ENCODE measurements around the gene NCAPH2. TPM values are rescaled to one million over a fixed set of nuclear protein-coding genes. Genes with fewer than 3 reads are reported as not detected.
"Not testable (repeated sequence)": the region's sequence is repeated elsewhere in the genome, so short reads cannot be mapped to it uniquely, and the experiment has no call there.

Gene NCAPH2
- total and polyA plus RNA-seq, 7 donors: 19.2 to 26.3 (median 22.0) TPM

DNA sequence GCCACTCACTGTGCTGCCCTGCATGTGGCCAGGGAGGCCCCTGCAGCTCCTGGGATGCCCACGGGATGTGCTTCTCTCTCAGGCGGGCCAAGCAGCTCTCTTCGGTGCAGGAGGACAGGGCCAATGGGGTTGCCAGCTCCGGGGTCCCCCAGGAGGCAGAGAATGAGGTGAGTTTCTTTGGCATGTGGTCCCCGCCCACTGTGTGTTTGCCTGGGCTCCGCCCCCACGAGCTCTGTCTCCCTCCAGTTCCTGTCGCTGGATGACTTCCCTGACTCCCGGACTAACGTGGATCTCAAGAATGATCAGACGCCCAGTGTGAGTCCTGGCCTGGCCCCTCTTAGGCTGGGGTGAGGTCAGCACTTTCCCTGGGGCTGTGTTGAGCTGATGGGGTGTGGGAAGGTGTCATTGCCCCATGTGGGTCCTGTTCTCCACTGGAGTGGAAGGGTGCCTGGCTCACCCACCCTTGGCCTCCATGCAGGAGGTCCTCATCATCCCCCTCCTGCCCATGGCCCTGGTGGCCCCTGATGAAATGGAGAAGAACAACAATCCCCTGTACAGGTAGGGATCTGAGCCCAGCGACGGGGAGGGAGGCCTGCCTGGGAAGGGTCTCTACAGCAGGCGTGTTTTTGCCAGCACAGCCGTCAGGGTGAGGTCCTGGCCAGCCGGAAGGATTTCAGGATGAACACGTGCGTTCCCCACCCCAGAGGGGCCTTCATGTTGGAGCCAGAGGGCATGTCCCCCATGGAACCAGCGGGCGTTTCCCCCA, 9.7 kb downstream of the NCAPH2 start:
- TF ChIP-seq, protein P1, sequence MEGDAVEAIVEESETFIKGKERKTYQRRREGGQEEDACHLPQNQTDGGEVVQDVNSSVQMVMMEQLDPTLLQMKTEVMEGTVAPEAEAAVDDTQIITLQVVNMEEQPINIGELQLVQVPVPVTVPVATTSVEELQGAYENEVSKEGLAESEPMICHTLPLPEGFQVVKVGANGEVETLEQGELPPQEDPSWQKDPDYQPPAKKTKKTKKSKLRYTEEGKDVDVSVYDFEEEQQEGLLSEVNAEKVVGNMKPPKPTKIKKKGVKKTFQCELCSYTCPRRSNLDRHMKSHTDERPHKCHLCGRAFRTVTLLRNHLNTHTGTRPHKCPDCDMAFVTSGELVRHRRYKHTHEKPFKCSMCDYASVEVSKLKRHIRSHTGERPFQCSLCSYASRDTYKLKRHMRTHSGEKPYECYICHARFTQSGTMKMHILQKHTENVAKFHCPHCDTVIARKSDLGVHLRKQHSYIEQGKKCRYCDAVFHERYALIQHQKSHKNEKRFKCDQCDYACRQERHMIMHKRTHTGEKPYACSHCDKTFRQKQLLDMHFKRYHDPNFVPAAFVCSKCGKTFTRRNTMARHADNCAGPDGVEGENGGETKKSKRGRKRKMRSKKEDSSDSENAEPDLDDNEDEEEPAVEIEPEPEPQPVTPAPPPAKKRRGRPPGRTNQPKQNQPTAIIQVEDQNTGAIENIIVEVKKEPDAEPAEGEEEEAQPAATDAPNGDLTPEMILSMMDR (IDR thresholded peaks at IDR 0.05): no peak
- H3K36me3 ChIP-seq (ENCODE audit: insufficient read depth in 1 of 2, low read depth in 1 of 2): peaks cover 8 to 70% of the 10 kb centered on the region in 2 donors
- DNase-seq: no peak

DNA sequence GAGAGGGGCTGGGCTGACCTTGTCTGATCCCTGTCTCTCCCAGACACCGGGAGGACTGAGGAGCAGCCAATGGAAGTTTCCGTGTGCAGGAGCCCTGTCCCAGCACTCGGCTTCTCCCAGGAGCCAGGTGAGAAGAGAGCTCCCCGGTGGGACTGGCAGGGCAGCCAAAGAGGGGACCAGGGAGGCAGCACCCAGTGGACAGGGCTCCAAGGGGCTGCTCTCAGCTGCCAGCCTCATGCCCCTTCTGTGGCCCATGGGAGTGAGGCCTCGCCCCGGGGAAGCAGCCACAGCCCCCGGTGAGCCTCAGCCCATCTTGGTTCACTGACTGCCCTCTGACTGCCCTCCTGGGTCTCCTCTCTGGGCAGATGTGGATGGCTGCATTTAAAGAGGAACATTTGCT, 10.6 kb downstream of the NCAPH2 start:
- H3K27me3 ChIP-seq (ENCODE audit: insufficient read depth in 3 of 3, low read length in 2 of 3): no peaks in the 10 kb centered on the region
- intact Hi-C loops (cut with DNase I): no loop called here
- no peak overlapping the region for H3K27ac ChIP-seq
- DNase-seq (no peak), ATAC-seq (no peak)
- no peak overlapping the region for H3K4me3 ChIP-seq
- H3K4me1 ChIP-seq: no peaks in the 10 kb centered on the region
- WGBS, 3 donors: 91 to 93% (median 93%) methylated on average over 7 of the region's 7 CpGs
- peaks cover 8 to 79% of the 10 kb centered on the region in 2 donors for H3K36me3 ChIP-seq (ENCODE audit: insufficient read depth in 1 of 2, low read depth in 1 of 2)
- H3K9me3 ChIP-seq: no peaks in the 10 kb centered on the region
- TF ChIP-seq, protein P1 (IDR thresholded peaks at IDR 0.05): no peak

More for the DNA sequence above, 9.7 kb downstream of the NCAPH2 start:
- Histone ChIP-seq H3K27ac (no peak overlapping the region), H3K9me3 (no peaks in the 10 kb centered on the region), H3K4me3 (no peak overlapping the region), H3K4me1 (no peaks in the 10 kb centered on the region), H3K27me3 (ENCODE audit: insufficient read depth in 3 of 3, low read length in 2 of 3) (no peaks in the 10 kb centered on the region)
- no peak for ATAC-seq
- 86 to 90% (median 88%) methylated on average over 20 of the region's 20 CpGs for WGBS, 3 donors
- intact Hi-C loops (cut with DNase I): no loop called here

DNA sequence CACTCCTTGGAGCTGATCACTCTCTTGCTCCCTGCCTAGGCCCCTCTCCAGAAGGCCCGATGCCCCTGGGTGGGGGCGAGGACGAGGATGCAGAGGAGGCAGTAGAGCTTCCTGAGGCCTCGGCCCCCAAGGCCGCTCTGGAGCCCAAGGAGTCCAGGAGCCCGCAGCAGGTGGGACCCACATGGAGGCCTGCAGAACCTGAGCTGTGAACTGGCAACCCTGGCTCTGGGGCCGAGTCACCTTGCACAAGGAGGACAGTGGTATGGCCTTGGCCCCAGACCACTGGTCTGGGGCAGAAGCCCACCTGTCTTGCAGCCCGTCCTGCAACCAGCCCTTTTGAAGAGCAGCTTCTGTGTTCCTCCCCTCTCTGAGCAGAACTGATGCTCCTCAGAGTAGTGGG, 11.1 kb downstream of the NCAPH2 start:
- ATAC-seq (no peak), DNase-seq (no peak)
- TF ChIP-seq, protein P1 (IDR thresholded peaks at IDR 0.05): no peak
- Histone ChIP-seq H3K4me3 (no peak overlapping the region), H3K36me3 (ENCODE audit: insufficient read depth in 1 of 2, low read depth in 1 of 2) (peaks cover 8 to 83% of the 10 kb centered on the region in 2 donors), H3K27ac (no peak overlapping the region), H3K9me3 (no peaks in the 10 kb centered on the region), H3K27me3 (ENCODE audit: insufficient read depth in 3 of 3, low read length in 2 of 3) (no peaks in the 10 kb centered on the region), H3K4me1 (peaks cover 4% of the 10 kb centered on the region)
- 90 to 95% (median 94%) methylated on average over 8 of the region's 8 CpGs for WGBS, 3 donors
- intact Hi-C loops (cut with DNase I): no loop called here

DNA sequence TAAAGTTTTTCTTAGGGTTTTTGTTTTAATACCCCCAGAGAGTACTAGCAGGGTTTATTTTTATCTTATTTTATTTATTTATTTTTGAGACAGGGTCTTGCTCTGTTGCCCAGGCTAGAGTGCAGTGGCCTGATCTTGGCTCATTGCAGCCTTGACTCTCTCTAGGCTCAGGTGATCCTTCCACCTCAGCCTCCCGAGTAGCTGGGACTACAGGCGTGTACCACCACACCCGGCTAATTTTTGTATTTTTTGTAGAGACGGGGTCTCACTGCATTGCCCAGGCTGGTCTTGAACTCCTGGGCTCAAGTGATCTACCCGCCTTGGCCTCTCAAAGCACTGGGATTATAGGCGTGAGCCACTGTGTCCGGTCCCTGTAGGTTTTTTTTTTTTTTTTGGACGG, 12.2 kb downstream of the NCAPH2 start:
- H3K27me3 ChIP-seq (ENCODE audit: insufficient read depth in 3 of 3, low read length in 2 of 3); intact Hi-C loops (cut with DNase I); H3K27ac ChIP-seq; H3K9me3 ChIP-seq; H3K4me3 ChIP-seq; ATAC-seq; DNase-seq: not testable (repeated sequence)
- Histone ChIP-seq H3K4me1 (peaks cover 11% of the 10 kb centered on the region), H3K36me3 (ENCODE audit: insufficient read depth in 1 of 2, low read depth in 1 of 2) (peaks cover 8 to 76% of the 10 kb centered on the region in 2 donors)
- WGBS, 3 donors: 97% methylated on average over 7 to 8 of the region's 8 CpGs

DNA sequence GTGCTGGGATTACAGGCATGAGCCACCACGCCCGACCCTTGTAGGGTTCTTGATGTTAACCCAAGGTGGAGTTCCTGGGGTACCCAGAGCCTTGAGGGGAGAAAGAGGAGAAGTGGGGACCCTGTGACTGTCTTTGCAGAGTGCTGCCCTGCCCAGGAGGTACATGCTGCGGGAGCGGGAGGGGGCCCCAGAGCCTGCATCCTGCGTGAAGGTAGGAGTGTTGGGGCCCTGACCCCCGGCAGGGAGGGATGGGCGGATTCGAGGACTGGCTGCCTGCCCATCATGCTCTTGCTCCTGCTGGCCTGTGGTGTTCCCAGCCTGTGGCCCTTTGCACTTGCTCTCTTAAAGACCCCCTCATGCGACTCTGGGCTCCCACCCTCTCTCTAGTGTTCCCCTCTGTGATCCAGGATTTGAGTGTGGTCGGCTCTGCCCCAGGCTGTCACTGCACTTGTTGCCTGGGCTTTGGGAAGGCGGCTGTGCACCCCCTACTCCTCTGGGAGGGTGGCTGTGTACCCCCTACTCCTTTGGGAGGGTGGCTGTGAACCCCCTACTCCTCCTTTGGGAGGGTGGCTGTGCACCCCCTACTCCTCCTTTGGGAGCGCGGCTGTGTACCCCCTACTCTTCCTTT, 12.9 kb downstream of the NCAPH2 start:
- peaks cover 8 to 75% of the 10 kb centered on the region in 2 donors for H3K36me3 ChIP-seq (ENCODE audit: insufficient read depth in 1 of 2, low read depth in 1 of 2)
- WGBS, 3 donors: 93 to 97% (median 95%) methylated on average over 13 of the region's 13 CpGs
- ATAC-seq (no peak), DNase-seq (no peak)
- no peaks in the 10 kb centered on the region for H3K9me3 ChIP-seq
- H3K27ac ChIP-seq: no peak overlapping the region
- no peaks in the 10 kb centered on the region for H3K27me3 ChIP-seq (ENCODE audit: insufficient read depth in 3 of 3, low read length in 2 of 3)
- intact Hi-C loops (cut with DNase I): no loop called here
- TF ChIP-seq, protein P1 (IDR thresholded peaks at IDR 0.05): no peak
- H3K4me1 ChIP-seq: peaks cover 11% of the 10 kb centered on the region
- H3K4me3 ChIP-seq: no peak overlapping the region

All from psoas muscle (tissue), 8 donors.